ENCODE results near the gene CD300LD.

The CD300LD gene

GRCh38 chr17:74555427-74555940, 36.6 kb downstream of the CD300LD start:
- TF ChIP-seq CTCF (IDR thresholded peaks at IDR 0.05; ENCODE audit: low read depth, low read length, missing control alignments), result no peak
- no peak for DNase-seq (ENCODE audit: low read depth)
- no peak overlapping the region for H3K4me3 ChIP-seq (ENCODE audit: low read depth, low read length)

GRCh38 chr17:74554909-74555308, 37.2 kb downstream of the CD300LD start:
- no peak for DNase-seq (ENCODE audit: low read depth)
- no peak overlapping the region for H3K4me3 ChIP-seq (ENCODE audit: low read depth, low read length)
- TF ChIP-seq CTCF (IDR thresholded peaks at IDR 0.05; ENCODE audit: low read depth, low read length, missing control alignments), result no peak

GRCh38 chr17:74552037-74552436, 40.0 kb downstream of the CD300LD start:
- DNase-seq (ENCODE audit: low read depth), result no peak
- no peak for TF ChIP-seq CTCF (IDR thresholded peaks at IDR 0.05; ENCODE audit: low read depth, low read length, missing control alignments)

GRCh38 chr17:74550602-74551001, 41.5 kb downstream of the CD300LD start:
- no peak for TF ChIP-seq CTCF (IDR thresholded peaks at IDR 0.05; ENCODE audit: low read depth, low read length, missing control alignments)
- DNase-seq (ENCODE audit: low read depth), result no peak
- no peak overlapping the region for H3K4me3 ChIP-seq (ENCODE audit: low read depth, low read length)

More at GRCh38 chr17:74552037-74552436, 40.0 kb downstream of the CD300LD start:
- no peak overlapping the region for H3K4me3 ChIP-seq (ENCODE audit: low read depth, low read length)

- TF ChIP-seq CTCF (IDR thresholded peaks at IDR 0.05; ENCODE audit: low read depth, low read length, missing control alignments), result no peak
These were observed 42.7 kb downstream of the CD300LD start for GRCh38 chr17:74549343-74549742.

GRCh38 chr17:74547736-74548135, 44.3 kb downstream of the CD300LD start:
- TF ChIP-seq CTCF (IDR thresholded peaks at IDR 0.05; ENCODE audit: low read depth, low read length, missing control alignments), result no peak
- no peak for DNase-seq (ENCODE audit: low read depth)
- no peak overlapping the region for H3K4me3 ChIP-seq (ENCODE audit: low read depth, low read length)

More at GRCh38 chr17:74549343-74549742, 42.7 kb downstream of the CD300LD start:
- no peak overlapping the region for H3K4me3 ChIP-seq (ENCODE audit: low read depth, low read length)
- no peak for DNase-seq (ENCODE audit: low read depth)

GRCh38 chr17:74547264-74547663, 44.8 kb downstream of the CD300LD start:
- no peak for DNase-seq (ENCODE audit: low read depth)
- no peak for TF ChIP-seq CTCF (IDR thresholded peaks at IDR 0.05; ENCODE audit: low read depth, low read length, missing control alignments)
- H3K4me3 ChIP-seq (ENCODE audit: low read depth, low read length), result no peak overlapping the region
